Kasumi-1 (cell line): ENCODE measurements around the gene HOTAIR.

Experiments used
- DNase-seq, 2 experiments: peaks; one replicate each; lab custom pipeline; 2025; lab: John Stamatoyannopoulos, UW

Gene HOTAIR

GRCh38 chr12:53928054-53928835 lies 46.5 kb downstream of the HOTAIR start:
- no peak for DNase-seq

- DNase-seq: no peak
Measured at GRCh38 chr12:53927220-53928029, 47.3 kb downstream of the HOTAIR start.

- no peak for DNase-seq
Measured at GRCh38 chr12:53924521-53925405, 50.0 kb downstream of the HOTAIR start.

- DNase-seq: no peak
Measured at GRCh38 chr12:53916788-53917655, 57.7 kb downstream of the HOTAIR start.
